Midbrain (tissue), 1 donor: ENCODE measurements around the gene CDK14.

Experiments
- DNase-seq: peaks from one replicate; lab custom pipeline; 2025; lab: John Stamatoyannopoulos, UW

Gene CDK14

GRCh38 chr7:90951229-90951628, 355.1 kb downstream of the CDK14 start:
- DNase-seq: no peak

GRCh38 chr7:90951986-90952954, 356.1 kb downstream of the CDK14 start:
- no peak for DNase-seq

- no peak for DNase-seq
Observed at GRCh38 chr7:90955641-90956207, 359.6 kb downstream of the CDK14 start.

GRCh38 chr7:90957883-90958282, 361.8 kb downstream of the CDK14 start:
- no peak for DNase-seq

GRCh38 chr7:90958647-90959046, 362.5 kb downstream of the CDK14 start:
- DNase-seq: no peak

GRCh38 chr7:90961037-90961725, 365.1 kb downstream of the CDK14 start:
- no peak for DNase-seq

GRCh38 chr7:90965211-90965610, 369.1 kb downstream of the CDK14 start:
- no peak for DNase-seq

GRCh38 chr7:90966346-90966745, 370.2 kb downstream of the CDK14 start:
- DNase-seq: no peak

GRCh38 chr7:90968871-90969270, 372.8 kb downstream of the CDK14 start:
- no peak for DNase-seq

- DNase-seq: no peak
Observed at GRCh38 chr7:90972906-90973550, 376.9 kb downstream of the CDK14 start.

GRCh38 chr7:90977056-90977455, 380.9 kb downstream of the CDK14 start:
- DNase-seq: no peak

- DNase-seq: no peak
Observed at GRCh38 chr7:90980545-90980944, 384.4 kb downstream of the CDK14 start.

- no peak for DNase-seq
Observed at GRCh38 chr7:90982228-90982627, 386.1 kb downstream of the CDK14 start.

GRCh38 chr7:90984692-90985091, 388.6 kb downstream of the CDK14 start:
- no peak for DNase-seq

GRCh38 chr7:90988516-90988915, 392.4 kb downstream of the CDK14 start:
- DNase-seq: no peak

GRCh38 chr7:90988996-90989765, 393.1 kb downstream of the CDK14 start:
- no peak for DNase-seq

- no peak for DNase-seq
Observed at GRCh38 chr7:90994121-90994520, 398.0 kb downstream of the CDK14 start.

- no peak for DNase-seq
Observed at GRCh38 chr7:90994601-90995000, 398.5 kb downstream of the CDK14 start.

- DNase-seq: no peak
Observed at GRCh38 chr7:90995996-90996395, 399.9 kb downstream of the CDK14 start.

- no peak for DNase-seq
Observed at GRCh38 chr7:90999989-91000979, 404.2 kb downstream of the CDK14 start.
